H9 (cell line): ENCODE measurements around the gene GGA2. TPM values are rescaled to one million over a fixed set of nuclear protein-coding genes. Genes with fewer than 3 reads are reported as not detected.
A peak's percentile ranks its signal among the peaks of the same experiment; 100 is the strongest.

Experiments used
- DNase-seq: peaks from one replicate; pipeline ENCODE4 v3.0.0-alpha.2; 2017
- H2AFZ ChIP-seq: one replicate; pipeline ENCODE4 v1.6.1; 2013; ENCODE audit warnings: mild to moderate bottlenecking, low read length, control low read depth, moderate library complexity
- H2AK5ac ChIP-seq: 2 replicates; pipeline ENCODE4 v1.6.1; 2013; ENCODE audit warnings: low read length, control low read depth, mixed read lengths; ENCODE audit not compliant: insufficient read length
- H2BK120ac ChIP-seq: one replicate; pipeline ENCODE4 v1.6.1; 2013; ENCODE audit warnings: low read depth, mild to moderate bottlenecking, low read length, control low read depth, inconsistent platforms; ENCODE audit not compliant: poor library complexity, severe bottlenecking
- H2BK12ac ChIP-seq: 2 replicates; pipeline ENCODE4 v1.6.1; 2013; ENCODE audit warnings: low read length, control low read depth, mixed read lengths, low read depth; ENCODE audit not compliant: insufficient read length
- H2BK15ac ChIP-seq: 2 replicates; pipeline ENCODE4 v1.6.1; 2013; ENCODE audit warnings: low read depth, low read length, control low read depth
- H2BK20ac ChIP-seq: one replicate; pipeline ENCODE4 v1.6.1; 2013; ENCODE audit warnings: low read depth, mild to moderate bottlenecking, low read length, control low read depth, inconsistent platforms; ENCODE audit not compliant: poor library complexity, severe bottlenecking
- H2BK5ac ChIP-seq: 2 replicates; pipeline ENCODE4 v1.6.1; 2013; ENCODE audit warnings: low read length, control low read depth, mixed read lengths; ENCODE audit not compliant: insufficient read length
- H3K14ac ChIP-seq: 2 replicates; pipeline ENCODE4 v1.6.1; 2013; ENCODE audit warnings: low read length, control low read depth; ENCODE audit not compliant: insufficient read depth
- H3K18ac ChIP-seq: 2 replicates; pipeline ENCODE4 v1.6.1; 2013; ENCODE audit warnings: low read depth, mild to moderate bottlenecking, mixed read lengths, low read length, control low read depth; ENCODE audit not compliant: insufficient read length
- H3K23ac ChIP-seq: 2 replicates; pipeline ENCODE4 v1.6.1; 2013; ENCODE audit warnings: low read length, control low read depth, mixed read lengths, low read depth; ENCODE audit not compliant: insufficient read length
- H3K23me2 ChIP-seq: 2 replicates; pipeline ENCODE4 v1.6.1; 2013; ENCODE audit warnings: low read depth, mild to moderate bottlenecking, mixed read lengths, low read length, control low read depth; ENCODE audit not compliant: insufficient read length, poor library complexity, severe bottlenecking
- H3K27ac ChIP-seq: 2 replicates; pipeline ENCODE4 v1.5.1; 2013; ENCODE audit warnings: low read length, control low read depth, mixed read lengths, low read depth; ENCODE audit not compliant: insufficient read length
- H3K27me3 ChIP-seq: 2 replicates; pipeline ENCODE4 v1.6.1; 2013; ENCODE audit warnings: low read length, control low read depth, inconsistent platforms; ENCODE audit not compliant: insufficient read depth
- H3K4ac ChIP-seq: 2 replicates; pipeline ENCODE4 v1.6.1; 2013; ENCODE audit warnings: low read depth, mild to moderate bottlenecking, control low read depth, inconsistent platforms, low read length, moderate library complexity
- H3K4me1 ChIP-seq: 2 replicates; pipeline ENCODE4 v1.6.1; 2013; ENCODE audit warnings: low read length, control low read depth, inconsistent platforms; ENCODE audit not compliant: insufficient read depth
- H3K4me2 ChIP-seq: 2 replicates; pipeline ENCODE4 v1.6.1; 2013; ENCODE audit warnings: low read length, control low read depth, mixed read lengths; ENCODE audit not compliant: insufficient read length, insufficient read depth
- H3K56ac ChIP-seq: 2 replicates; pipeline ENCODE4 v1.6.1; 2013; ENCODE audit warnings: low read depth, mild to moderate bottlenecking, mixed read lengths, low read length, control low read depth; ENCODE audit not compliant: insufficient read length
- H3K79me1 ChIP-seq: 2 replicates; pipeline ENCODE4 v1.6.1; 2013; ENCODE audit warnings: low read depth, mild to moderate bottlenecking, moderate library complexity, low read length, control low read depth, inconsistent platforms; ENCODE audit not compliant: insufficient read depth, poor library complexity, severe bottlenecking
- H3K79me2 ChIP-seq: 2 replicates; pipeline ENCODE4 v1.6.1; 2013; ENCODE audit warnings: low read length, control low read depth, inconsistent platforms; ENCODE audit not compliant: insufficient read depth
- H3K9ac ChIP-seq: 2 replicates; pipeline ENCODE4 v1.6.1; 2013; ENCODE audit warnings: low read length, control low read depth, mixed read lengths; ENCODE audit not compliant: insufficient read length; ENCODE audit errors: extremely low read depth
- H3K9me3 ChIP-seq: one replicate; pipeline ENCODE4 v1.6.1; 2013; ENCODE audit warnings: low read depth, low read length, inconsistent platforms; ENCODE audit not compliant: control insufficient read depth
- H3T11ph ChIP-seq: one replicate; pipeline ENCODE4 v1.6.1; 2013; ENCODE audit warnings: mild to moderate bottlenecking, low read length, control low read depth, inconsistent platforms
- H4K20me1 ChIP-seq: one replicate; pipeline ENCODE4 v1.6.1; 2013; ENCODE audit not compliant: control insufficient read depth, insufficient read length, insufficient read depth
- H4K5ac ChIP-seq: 2 replicates; pipeline ENCODE4 v1.6.1; 2013; ENCODE audit warnings: low read depth, mild to moderate bottlenecking, mixed read lengths, low read length, control low read depth; ENCODE audit not compliant: insufficient read length
- H4K8ac ChIP-seq: replicated peaks from 2 replicates; pipeline ENCODE4 v1.6.1; 2013; ENCODE audit warnings: low read length, control low read depth, mixed read lengths, low read depth; ENCODE audit not compliant: insufficient read length
- H4K91ac ChIP-seq: 2 replicates; pipeline ENCODE4 v1.6.1; 2013; ENCODE audit warnings: low read depth, mild to moderate bottlenecking, moderate library complexity, mixed read lengths, low read length, control low read depth; ENCODE audit not compliant: insufficient read length
- H3K27ac Mint-ChIP-seq, 3 experiments: 2 replicates in 2 of 3; 3 replicates in 1 of 3; pipeline ENCODE4 v1.8.0; 2020 to 2021; ENCODE audit warnings: mixed read lengths in 3 of 3, mild to moderate bottlenecking in 1 of 3, moderate library complexity in 1 of 3
- H3K27me3 Mint-ChIP-seq: 2 replicates; pipeline ENCODE4 v1.8.0; 2021; ENCODE audit warnings: low read depth, mild to moderate bottlenecking, moderate library complexity, mixed read lengths
- H3K36me3 Mint-ChIP-seq, 3 experiments: 2 replicates in 2 of 3; 3 replicates in 1 of 3; pipeline ENCODE4 v1.8.0; 2020 to 2021; ENCODE audit warnings: low read depth in 3 of 3, mixed read lengths in 3 of 3; ENCODE audit not compliant: insufficient read depth in 1 of 3
- H3K4me1 Mint-ChIP-seq, 2 experiments: 2 replicates each; pipeline ENCODE4 v1.8.0; 2020; ENCODE audit warnings: mixed read lengths in 2 of 2
- H3K4me3 Mint-ChIP-seq, 2 experiments: 2 replicates in 1 of 2; 3 replicates in 1 of 2; pipeline ENCODE4 v1.8.0; 2020 to 2021; ENCODE audit warnings: mild to moderate bottlenecking in 2 of 2, mixed read lengths in 2 of 2, moderate library complexity in 1 of 2
- H3K9me3 Mint-ChIP-seq, 2 experiments: 2 replicates in 1 of 2; 3 replicates in 1 of 2; pipeline ENCODE4 v1.8.0; 2020; ENCODE audit warnings: mild to moderate bottlenecking in 2 of 2, mixed read lengths in 2 of 2, moderate library complexity in 1 of 2
- CTCF ChIP-seq: fragments of 200-600 bp; sonication (generic); conservative IDR thresholded peaks from 3 replicates; pipeline ENCODE4 v1.8.0; 2021; ENCODE audit warnings: antibody characterized with exemption, mild to moderate bottlenecking
- WGBS: extraction: QIAGEN DNeasy Blood & Tissue Kit; methylation state at CpG from one replicate; pipeline ENCODE4 v1.1.7; 2013; ENCODE audit warnings: missing lambda C conversion rate, low lambda C conversion rate, mixed read lengths; ENCODE audit not compliant: insufficient read length; ENCODE audit errors: extremely low coverage; 5-methylcytosine and 5-hydroxymethylcytosine counted together
- total RNA-seq: library from RNA; stranded (reverse); gene quantifications from 2 replicates; pipeline ENCODE4 v1.2.1, GENCODE V29; 2021

The GGA2 gene
- total RNA-seq, 1 experiment from 2014 or later = 143 TPM

GRCh38 chr16:23505180-23505665 is 5.1 kb downstream of the GGA2 start:
- Histone ChIP-seq H3K18ac (no peak overlapping the region), H3K4me2 (no peak overlapping the region), H3K14ac (no peak overlapping the region), H4K20me1 (no peaks in the 10 kb centered on the region), H3K23me2 (peaks cover 11% of the 10 kb centered on the region), H2BK20ac (no peak overlapping the region), H3K23ac (no peak overlapping the region), H3K4me1 (peaks cover 2% of the 10 kb centered on the region; the same call in 1 of the 2 replicates), H2AK5ac (no peak overlapping the region), H2BK12ac (no peak overlapping the region), H4K8ac (no peak overlapping the region), H3K79me1 (peaks cover 15% of the 10 kb centered on the region), H3K27me3 (no peaks in the 10 kb centered on the region), H4K91ac (no peak overlapping the region), H3T11ph (no peak overlapping the region), H3K27ac (no peak overlapping the region), H2BK120ac (no peak overlapping the region), H3K4ac (no peak overlapping the region), H3K79me2 (peaks cover 52% of the 10 kb centered on the region; the same call in 1 of the 2 replicates), H2BK15ac (no peak overlapping the region), H3K56ac (no peak overlapping the region), H2BK5ac (no peak overlapping the region), H3K9ac (no peak overlapping the region), H3K9me3 (no peaks in the 10 kb centered on the region), H4K5ac (no peak overlapping the region), H2AFZ (no peak overlapping the region)
- Mint-ChIP-seq H3K9me3 (peaks cover 0 to 7% of the 10 kb centered on the region in 2 experiments; a peak in 1 of 5 replicates), H3K27ac (peak overlapping the region in 1 of 3 experiments; percentile 63; a peak in 1 of 7 replicates), H3K36me3 (peaks cover 11 to 42% (median 37%) of the 10 kb centered on the region in 3 experiments; a peak in 6 of 7 replicates), H3K4me3 (no peak overlapping the region; a peak in 1 of 5 replicates), H3K27me3 (no peaks in the 10 kb centered on the region), H3K4me1 (peaks cover 67 to 71% of the 10 kb centered on the region in 2 experiments)
- WGBS = no CpG with 5 or more reads among the region's 9 CpGs
- no peak for TF ChIP-seq CTCF
- no peak for DNase-seq
